Globus pallidus (tissue), 1 donor: ENCODE results near the gene NAV2.
A peak's percentile ranks its signal among the peaks of the same experiment; 100 is the strongest.

Experiments
- DNase-seq: peaks from one replicate; pipeline ENCODE4 v3.0.0-alpha.2; 2015; ENCODE audit warnings: low spot score

The NAV2 gene

DNA sequence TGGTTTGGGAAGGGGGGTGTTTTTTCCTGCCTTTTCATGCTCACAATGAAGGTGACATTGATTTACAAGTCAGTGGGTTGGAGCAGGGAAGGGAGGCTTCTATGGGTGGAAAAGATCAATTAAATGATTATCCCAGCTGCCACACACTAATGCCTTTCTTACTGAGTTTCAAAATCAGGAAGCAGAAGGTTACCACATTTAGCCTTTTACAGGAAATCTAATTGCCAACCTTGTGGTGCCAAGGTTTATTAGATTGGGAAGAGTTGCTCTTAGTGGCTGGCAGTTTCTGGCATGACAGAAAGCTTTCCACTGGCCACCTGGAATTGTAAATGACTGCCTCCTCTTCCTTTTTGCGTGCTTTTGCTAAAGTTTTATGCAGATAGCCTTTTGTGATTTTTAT, 98.7 kb downstream of the NAV2 start:
- DNase-seq, result no peak

GRCh38 chr11:19812096-19812495, 99.5 kb downstream of the NAV2 start:
- no peak for DNase-seq

- DNase-seq, result no peak
These were observed 100.1 kb downstream of the NAV2 start for GRCh38 chr11:19812710-19813109.

- no peak for DNase-seq
These were observed 100.7 kb downstream of the NAV2 start for GRCh38 chr11:19813158-19813879.

- no peak for DNase-seq
These were observed 101.8 kb downstream of the NAV2 start for GRCh38 chr11:19814421-19814820.

DNA sequence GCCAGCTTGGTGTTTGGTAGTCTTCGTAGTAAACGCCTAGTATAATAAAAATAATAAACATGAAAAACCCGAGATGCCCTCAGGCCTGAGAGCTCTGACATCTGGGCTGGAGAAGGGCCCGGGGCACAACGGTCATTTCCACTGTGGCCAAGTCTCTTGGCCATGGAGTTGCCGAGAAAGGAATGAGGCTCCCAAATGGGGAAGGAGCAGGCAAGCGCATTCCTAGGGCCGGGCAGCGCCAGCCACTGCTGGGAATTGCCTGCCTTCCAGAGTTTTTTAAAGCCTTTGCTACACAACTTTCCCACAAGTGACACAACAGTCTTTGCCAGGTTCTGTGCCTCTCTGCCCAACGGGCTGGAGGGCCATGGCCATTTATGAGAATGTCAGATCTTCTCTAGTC, 103.4 kb downstream of the NAV2 start:
- peak; percentile 48 for DNase-seq

DNA sequence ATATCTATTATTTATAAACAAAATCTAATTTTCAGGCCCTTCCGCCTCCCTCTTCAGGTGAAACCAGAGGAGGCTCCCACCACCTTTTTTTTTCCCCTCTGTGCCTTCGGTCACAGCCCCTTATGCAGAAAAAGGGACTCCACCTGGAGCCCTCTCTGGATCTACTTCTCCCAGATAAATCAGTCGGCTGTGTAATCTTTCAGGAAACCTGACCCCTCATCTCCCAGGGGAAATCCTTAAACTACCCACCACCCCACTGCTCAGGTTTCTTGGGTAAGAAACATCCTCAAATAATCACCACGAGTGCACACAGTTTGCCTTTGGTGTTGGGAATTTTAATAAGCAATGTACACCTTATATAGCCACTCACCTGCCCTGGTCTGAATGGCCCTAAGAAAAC, 104.2 kb downstream of the NAV2 start:
- no peak for DNase-seq

GRCh38 chr11:19817265-19817851, 104.7 kb downstream of the NAV2 start:
- DNase-seq, result no peak

DNA sequence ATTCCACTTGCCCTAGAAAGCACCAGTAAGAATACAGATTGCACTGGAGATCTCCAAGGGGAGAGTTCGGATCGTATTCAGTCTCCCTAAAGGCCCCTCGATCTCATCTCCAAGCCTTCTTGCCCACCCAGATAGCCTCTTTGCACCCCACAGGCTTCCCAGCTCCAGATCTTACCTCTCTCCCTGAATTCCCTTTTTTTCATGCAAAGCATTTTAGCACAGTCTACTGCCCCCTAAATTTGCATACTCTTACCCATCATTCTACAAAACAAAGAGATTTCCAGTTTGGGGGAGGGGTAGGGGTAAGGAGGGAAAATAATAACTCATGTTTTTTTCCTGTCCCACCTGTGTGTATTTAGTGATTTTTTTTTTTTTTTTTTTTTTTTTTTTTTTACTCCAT, 105.2 kb downstream of the NAV2 start:
- no peak for DNase-seq

GRCh38 chr11:19818619-19819018, 106.0 kb downstream of the NAV2 start:
- DNase-seq, result no peak

GRCh38 chr11:19819148-19819547, 106.5 kb downstream of the NAV2 start:
- DNase-seq, result no peak

GRCh38 chr11:19820100-19820499, 107.5 kb downstream of the NAV2 start:
- no peak for DNase-seq

DNA sequence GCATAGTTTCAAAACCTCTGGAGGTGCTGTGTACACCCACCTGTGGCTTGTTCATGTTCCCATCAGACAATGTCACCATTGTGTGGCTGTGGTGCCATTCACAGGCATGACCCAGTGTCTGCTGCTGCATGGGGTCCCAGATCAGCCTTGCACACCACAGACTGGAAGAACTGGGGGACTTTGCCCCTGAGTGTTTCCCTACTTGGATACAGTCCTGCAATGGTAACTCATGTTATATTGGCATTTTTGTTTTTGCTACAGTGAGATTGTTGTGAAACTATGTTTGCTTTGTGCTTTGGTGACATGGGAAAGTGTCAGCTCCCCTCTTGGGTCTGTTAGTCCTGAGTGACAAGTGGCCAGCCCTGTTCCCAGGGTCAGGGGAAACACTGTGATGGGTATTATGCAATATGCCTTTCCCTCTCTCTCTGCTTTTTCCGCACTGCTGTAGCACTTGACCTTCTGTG, 108.8 kb downstream of the NAV2 start:
- DNase-seq, result no peak

DNA sequence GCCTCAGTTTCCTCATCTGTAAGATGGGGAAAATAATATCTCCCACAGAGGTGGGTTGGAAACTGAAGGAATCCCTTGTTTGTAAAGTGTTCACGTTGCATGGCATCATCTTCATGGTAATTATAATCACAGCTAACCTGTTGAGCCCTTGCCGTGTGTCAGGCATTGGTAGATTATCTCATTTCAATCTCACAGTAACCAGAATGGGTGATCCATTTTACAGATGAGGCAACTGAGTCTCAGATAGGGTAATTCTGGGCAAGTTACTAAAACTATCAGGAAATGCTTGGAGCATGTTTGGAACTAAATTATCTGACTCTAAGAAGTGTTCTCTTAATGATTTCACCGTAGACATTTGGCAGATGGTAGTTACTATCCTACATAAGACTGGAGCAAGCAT, 109.4 kb downstream of the NAV2 start:
- no peak for DNase-seq

- no peak for DNase-seq
These were observed 109.9 kb downstream of the NAV2 start for GRCh38 chr11:19822531-19822930.

- no peak for DNase-seq
These were observed 114.0 kb downstream of the NAV2 start for GRCh38 chr11:19826606-19827005.

DNA sequence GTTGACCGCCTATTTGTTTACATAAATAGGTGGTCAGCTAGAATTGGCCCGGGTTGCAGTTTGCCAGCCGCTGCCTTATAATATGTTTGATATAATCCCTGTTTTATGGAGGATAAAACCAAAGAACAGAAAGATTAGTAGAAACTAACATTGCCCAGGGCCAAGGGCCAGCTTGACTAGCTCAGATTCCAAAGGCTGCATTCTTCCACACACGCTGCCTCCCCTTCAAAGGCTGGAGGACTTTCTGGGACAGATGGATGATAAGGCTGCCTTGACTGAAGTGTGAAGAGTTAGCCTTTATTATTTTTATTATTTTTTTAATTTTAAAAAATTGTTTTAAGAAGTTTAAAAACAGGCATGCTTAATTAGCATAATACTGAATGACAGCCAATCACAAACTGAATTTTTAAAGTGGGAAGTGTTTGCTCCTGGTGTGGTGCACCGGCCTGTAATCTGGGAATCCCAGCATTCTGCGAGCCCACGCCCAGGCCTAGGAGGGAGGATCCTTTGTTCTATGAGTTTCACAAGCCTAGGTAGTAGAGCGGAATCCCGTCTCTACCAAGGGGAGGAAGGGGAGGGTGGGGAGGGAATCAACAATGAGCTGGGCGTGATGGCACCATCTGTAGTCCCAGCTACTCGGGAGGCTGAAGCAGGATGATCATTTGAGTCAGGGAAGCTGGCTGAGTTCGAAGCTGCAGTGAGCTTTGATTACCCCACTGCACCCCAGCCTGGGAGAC, 114.9 kb downstream of the NAV2 start:
- no peak for DNase-seq

DNA sequence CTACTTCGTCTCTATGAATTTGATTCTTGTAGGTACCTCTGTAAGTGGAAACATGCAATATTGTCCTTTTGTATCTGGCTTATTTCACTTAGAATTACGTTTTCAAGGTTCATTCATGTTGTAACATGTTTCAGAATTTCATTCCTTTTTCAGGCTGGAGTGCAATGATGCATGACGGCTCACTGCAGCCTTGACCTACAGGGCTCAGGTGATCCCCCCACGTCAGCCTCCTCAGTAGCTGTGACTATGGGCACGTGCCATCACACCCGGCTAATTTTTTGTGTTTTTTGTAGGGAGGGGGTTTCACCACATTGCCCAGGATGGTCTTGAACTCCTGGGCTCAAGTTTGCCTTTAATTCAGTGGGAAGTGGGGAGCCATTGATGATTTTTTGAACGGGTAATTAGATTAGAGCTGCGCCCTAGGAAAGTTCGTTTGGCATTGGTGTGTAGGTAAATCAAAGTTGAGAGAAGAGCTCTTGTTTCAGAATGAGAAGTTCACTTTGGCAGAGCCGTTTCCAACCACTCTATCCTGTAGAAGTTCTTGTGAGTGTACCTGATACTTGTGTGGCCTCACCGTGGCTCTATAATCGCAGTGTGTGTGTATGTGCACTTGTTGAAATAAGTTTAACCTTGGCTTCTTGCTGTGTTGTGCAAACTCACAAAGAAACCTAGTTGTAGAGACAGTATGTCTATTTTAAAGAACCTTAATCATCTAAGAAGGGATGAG, 115.9 kb downstream of the NAV2 start:
- DNase-seq, result no peak

GRCh38 chr11:19829109-19829837, 116.6 kb downstream of the NAV2 start:
- DNase-seq, result no peak

GRCh38 chr11:19832086-19832750, 119.6 kb downstream of the NAV2 start:
- DNase-seq, result peak; percentile 73

DNA sequence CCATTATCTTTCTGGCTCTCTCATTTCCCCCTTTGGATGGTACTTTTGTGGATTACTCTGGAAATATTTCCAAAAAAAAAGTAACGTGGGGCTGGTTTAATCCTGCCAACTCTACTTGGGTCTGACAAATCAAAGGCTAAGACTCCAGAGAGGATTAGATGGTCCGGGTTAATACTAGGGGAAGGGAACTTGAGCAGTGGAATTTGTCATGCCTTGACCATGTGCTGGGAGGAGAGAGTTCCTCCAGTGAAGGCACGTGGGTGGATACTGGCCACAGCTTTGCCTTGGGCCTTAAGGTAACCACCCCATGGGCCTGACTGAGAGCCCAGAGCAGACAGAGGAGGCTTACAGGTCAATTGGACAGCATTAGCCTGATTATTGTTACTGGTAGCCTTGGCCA, 120.3 kb downstream of the NAV2 start:
- no peak for DNase-seq
